GM21423 (cell line): ENCODE results near the gene SLC6A3.
"Not testable (repeated sequence)": the region's sequence is repeated elsewhere in the genome, so short reads cannot be mapped to it uniquely, and the experiment has no call there.

ENCODE experiments used
- ATAC-seq: cut with Tn5 transposase; IDR thresholded peaks from one replicate; pipeline ENCODE4 v1.9.1; 2021; ENCODE audit warnings: mild to moderate bottlenecking, moderate library complexity; ENCODE audit not compliant: unreplicated experiment

The SLC6A3 gene

DNA sequence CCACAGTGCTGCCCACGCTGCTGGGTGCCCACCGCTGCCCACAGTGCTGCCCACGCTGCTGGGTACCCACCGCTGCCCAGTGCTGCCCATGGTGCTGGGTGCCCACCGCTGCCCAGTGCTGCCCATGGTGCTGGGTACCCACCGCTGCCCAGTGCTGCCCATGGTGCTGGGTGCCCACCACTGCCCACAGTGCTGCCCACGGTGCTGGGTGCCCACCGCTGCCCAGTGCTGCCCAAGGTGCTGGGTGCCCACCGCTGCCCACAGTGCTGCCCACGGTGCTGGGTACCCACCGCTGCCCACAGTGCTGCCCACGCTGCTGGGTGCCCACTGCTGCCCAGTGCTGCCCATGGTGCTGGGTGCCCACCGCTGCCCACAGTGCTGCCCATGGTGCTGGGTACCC is 22.7 kb downstream of the SLC6A3 start:
- ATAC-seq: not testable (repeated sequence)

- no peak for ATAC-seq
These were observed 23.5 kb downstream of the SLC6A3 start for GRCh38 chr5:1421521-1422341.

- ATAC-seq: no peak
These were observed 24.7 kb downstream of the SLC6A3 start for GRCh38 chr5:1420211-1421195.

DNA sequence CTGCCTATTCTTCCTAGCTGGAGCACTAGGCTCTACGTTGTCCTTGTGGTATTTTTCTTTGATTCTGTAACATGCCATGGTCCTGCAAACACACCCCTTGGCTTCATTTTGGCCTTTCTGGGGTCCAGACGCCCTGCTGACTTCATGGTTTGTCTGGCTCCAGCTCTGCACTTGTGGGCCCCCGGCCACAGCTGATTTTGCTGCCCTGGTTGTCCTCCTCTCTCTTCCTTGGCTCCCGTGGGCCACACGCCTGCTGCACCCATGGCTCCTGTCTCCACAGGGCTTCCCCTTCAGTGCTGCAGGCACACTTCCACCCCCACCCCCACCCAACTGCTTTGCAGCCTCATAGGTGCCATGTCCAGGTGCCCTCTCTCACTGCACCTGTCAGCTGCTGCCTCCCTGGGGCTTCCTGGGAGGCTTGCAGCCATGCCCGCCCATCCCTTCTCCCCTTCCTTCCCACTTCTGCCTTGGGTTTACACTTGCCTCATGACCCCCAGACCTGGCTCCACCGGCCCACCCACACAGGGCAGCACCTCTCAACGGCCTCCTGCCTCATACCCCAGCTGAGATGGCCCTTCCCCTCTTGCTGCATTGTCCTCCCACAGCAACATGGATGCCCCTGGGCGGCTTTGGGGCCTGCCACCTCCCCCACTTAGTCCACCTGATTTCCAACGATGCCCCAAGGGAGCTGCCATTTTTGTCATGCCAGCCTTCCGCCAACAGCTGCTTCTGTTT is 25.6 kb downstream of the SLC6A3 start:
- no peak for ATAC-seq

GRCh38 chr5:1418921-1419280 is 26.3 kb downstream of the SLC6A3 start:
- no peak for ATAC-seq

GRCh38 chr5:1418238-1418920 is 26.9 kb downstream of the SLC6A3 start:
- ATAC-seq: no peak

DNA sequence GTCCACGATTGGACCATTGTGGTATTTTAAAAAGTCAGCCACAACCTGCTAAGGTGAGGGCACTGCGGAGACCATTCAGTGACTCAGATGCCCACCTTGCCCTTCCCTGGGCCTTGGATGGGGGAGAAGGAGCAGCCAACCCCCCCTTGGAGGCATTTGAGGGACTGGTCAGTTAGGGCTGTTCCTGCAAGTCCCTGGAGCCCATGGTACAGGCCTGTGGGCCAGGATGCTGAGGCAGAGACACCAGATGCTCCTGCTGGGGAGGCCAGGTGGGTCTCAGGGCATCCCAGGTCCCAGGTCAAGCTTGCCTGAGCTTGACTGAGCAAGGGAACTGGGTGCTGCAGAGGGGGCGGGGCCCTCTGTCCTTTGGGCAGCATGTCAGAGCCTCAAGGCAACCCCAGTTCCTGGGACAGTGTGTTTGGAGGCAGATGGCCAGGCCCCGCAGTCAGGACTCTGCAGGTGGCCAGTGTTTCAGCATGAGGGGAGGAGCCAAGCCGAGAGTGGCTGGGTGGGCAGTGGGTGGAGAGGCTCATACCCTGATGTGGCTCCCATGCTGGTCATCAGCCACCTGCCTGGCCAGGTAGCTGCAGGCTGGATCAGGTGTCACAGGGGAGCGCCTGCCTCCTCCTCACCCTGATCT is 27.5 kb downstream of the SLC6A3 start:
- no peak for ATAC-seq

DNA sequence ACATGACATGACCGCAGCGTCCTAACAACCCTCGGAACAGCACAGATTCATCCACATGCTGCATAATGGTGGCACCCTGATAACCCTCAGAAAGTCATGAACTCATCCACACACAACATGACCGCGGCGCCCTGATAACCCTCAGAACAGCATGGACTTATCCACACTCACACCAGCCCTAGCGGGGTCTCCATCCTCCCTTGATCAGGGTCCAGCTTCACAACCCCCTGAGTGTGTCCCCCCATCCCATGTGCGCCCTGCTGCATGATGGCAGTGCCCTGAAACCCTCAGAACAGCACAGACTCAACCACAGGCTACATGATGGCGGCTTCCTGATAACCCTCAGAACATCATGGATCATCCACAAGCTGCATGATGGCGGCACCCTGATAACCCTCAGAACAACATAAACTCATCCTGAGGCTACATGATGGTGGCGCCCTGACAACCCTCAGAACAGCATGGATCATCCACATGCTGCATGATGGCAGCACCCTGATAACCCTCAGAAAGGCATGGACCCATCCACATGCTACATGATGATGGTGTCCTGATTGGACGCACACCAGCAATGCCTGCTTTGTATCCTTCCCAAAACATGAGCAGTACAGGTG is 28.3 kb downstream of the SLC6A3 start:
- no peak for ATAC-seq

GRCh38 chr5:1415626-1416360 is 29.4 kb downstream of the SLC6A3 start:
- no peak for ATAC-seq

GRCh38 chr5:1415059-1415425 is 30.2 kb downstream of the SLC6A3 start:
- no peak for ATAC-seq

- ATAC-seq: no peak
These were observed 30.8 kb downstream of the SLC6A3 start for GRCh38 chr5:1414311-1415058.

GRCh38 chr5:1413611-1414241 is 31.5 kb downstream of the SLC6A3 start:
- no peak for ATAC-seq

DNA sequence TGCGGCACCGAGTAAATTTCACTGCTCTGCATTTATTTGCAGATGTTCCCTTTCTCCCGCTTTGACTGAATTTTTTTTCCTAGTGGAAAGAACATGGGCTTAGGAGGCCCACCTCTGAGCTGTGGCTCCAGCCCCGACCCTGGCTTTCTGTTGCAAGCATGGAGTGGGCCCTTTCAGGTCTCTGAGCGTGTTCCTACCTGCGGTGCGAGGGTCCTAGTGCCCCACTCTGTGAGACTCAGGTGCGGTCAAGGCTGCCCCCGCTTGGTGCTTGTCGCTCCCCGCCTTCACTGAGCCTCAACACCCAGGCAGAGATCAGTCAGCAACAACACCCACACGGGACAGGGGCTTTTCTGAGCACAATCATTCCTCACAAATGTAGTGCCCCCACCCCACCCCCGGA is 32.0 kb downstream of the SLC6A3 start:
- no peak for ATAC-seq

DNA sequence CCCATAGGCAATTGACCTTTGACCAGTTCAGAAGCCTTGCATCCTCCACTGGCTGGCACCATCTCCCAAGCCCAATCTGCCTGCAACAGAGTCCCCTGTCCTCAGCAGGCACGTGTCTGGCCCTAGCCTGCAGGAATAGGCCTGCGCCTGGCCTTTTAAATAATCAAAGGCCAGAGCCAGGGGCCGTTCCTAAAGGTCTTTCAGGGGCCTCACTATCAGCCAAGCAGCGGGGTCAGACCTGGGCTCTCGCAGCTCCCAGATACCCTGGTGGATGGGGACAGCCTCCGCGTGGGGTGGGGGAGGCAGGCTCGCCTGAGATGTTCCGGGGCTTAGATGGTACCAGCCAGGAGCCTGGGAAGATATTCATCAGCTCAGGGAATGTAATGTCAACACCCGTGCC is 32.6 kb downstream of the SLC6A3 start:
- ATAC-seq: no peak

DNA sequence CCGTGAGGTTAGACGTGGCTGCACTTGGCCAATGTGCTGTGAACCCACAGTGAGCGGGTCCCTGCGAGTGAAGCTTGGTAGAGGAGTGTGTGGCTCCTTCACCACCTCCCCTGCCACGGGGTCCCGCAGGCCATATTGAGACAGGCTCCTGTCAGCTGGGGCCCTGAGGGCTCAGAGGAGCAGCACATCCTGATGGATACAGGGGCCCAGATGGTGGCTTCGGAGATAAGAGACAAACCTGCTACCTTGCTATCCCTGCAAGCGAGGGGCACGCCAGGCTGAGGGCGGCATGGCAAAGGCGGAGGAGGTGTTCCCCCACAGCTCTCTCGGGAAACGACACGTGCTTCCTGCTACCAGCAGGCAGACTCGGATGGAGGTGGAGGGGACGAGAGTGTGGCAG is 33.1 kb downstream of the SLC6A3 start:
- ATAC-seq: no peak

- no peak for ATAC-seq
These were observed 34.1 kb downstream of the SLC6A3 start for GRCh38 chr5:1411099-1411498.

DNA sequence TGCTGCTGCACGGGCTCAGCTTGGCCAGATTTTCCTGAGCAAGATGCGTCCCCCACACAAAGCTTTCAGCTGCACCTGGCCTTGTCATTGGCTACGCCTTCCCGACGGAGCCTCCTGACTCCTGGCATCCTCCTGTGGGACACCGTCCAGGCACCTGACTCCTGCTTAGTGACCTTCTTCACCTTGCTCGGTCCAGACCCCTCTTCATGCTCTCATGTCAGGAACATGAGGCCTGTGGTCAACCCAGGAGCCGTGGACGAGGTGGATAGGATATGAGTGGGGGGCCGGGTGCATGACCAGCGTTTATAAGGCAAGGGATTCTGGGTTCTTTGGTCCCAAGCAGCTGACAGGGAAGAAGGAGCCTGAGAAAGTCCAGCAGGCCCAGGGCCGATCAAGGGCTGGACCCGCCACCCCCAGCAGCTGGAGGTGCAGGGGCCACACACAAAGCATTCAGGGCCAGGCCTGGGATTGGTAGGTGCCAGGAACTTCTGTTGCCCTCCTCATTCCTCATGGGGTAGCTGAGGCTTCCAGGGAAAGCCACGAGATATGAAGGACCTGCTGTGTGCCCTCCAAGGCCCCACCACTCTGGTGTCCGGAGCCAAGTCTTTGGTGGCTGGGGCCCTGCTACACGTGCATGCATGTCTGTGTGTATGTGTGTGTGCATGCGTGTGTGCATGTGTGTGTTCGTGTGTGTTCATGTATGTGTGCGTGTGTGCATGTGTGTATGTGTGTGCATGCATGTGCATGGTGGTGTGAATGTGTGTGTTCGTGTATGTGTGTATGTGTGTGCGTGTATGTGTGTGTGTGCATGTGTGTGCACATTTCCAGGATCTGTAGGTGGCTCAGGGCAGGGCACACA is 34.9 kb downstream of the SLC6A3 start:
- ATAC-seq: no peak
